Right cardiac atrium (tissue), 5 donors: Measurements from ENCODE around the gene HBG2. TPM values are rescaled to one million over a fixed set of nuclear protein-coding genes. Genes with fewer than 3 reads are reported as not detected.
"Not testable (repeated sequence)": the region's sequence is repeated elsewhere in the genome, so short reads cannot be mapped to it uniquely, and the experiment has no call there.

Experiments
- ATAC-seq, 2 donors: fragments of 200-7000 bp; cut with Tn5 transposase; one replicate each; pipeline versions ENCODE4 v1.8.0 to v1.9.1; 2020; ENCODE audit warnings: moderate library complexity in 2 of 2, mild to moderate bottlenecking in 1 of 2
- DNase-seq, 3 donors: peaks; one replicate each; pipeline ENCODE4 v3.0.0-alpha.2; 2020
- H3K27ac ChIP-seq: one replicate; pipeline ENCODE4 v1.5.1; 2013; ENCODE audit warnings: mild to moderate bottlenecking, low read length, control low read depth, moderate library complexity
- H3K27me3 ChIP-seq: one replicate; pipeline ENCODE4 v1.6.1; 2013; ENCODE audit not compliant: control insufficient read depth, insufficient read depth
- H3K4me1 ChIP-seq: one replicate; pipeline ENCODE4 v1.6.1; 2013; ENCODE audit warnings: low read length; ENCODE audit not compliant: control insufficient read depth, insufficient read depth
- H3K4me3 ChIP-seq: one replicate; pipeline ENCODE4 v1.5.1; 2013; ENCODE audit warnings: low read length, control low read depth
- H3K9me3 ChIP-seq: one replicate; pipeline ENCODE4 v1.6.1; 2013; ENCODE audit warnings: low read length; ENCODE audit not compliant: control insufficient read depth
- WGBS: extraction: QIAGEN DNeasy Blood & Tissue Kit; methylation state at CpG from one replicate; pipeline ENCODE4 v1.1.7; 2013; 5-methylcytosine and 5-hydroxymethylcytosine counted together
- intact Hi-C, 4 donors: fragments of 100-400 bp; cut with DNase I; formaldehyde crosslinking; loops; one replicate each; pipeline versions ENCODE4 v1.11.0 to v1.14.0; 2022 to 2023
- polyA plus RNA-seq: library from polyadenylated mRNA; stranded (reverse); fragments of 200-250 nt; gene quantifications from one replicate; pipeline ENCODE4 v1.2.3, GENCODE V29; 2013
- total RNA-seq, 4 donors: library from RNA; stranded (reverse); fragmentation: NEBNext Ultra II Directional; extraction: Animal tissue kit (Norgen Biotek cat#: 25700); gene quantifications; one replicate each; pipeline ENCODE4 v1.2.1, GENCODE V29; 2021
- donor health status: healthy with polysubstance abuse.
- donor health status: DM: no; HTN: yes; CAD: no.
- donor health status: DM: no; HTN: no; CAD: no.
- donor health status: DM: no; HTN: yes; CAD: no; lungs with severe emphysema.
- donor health status: DM: yes; HTN: yes; CAD: no.

HBG2 gene
- total and polyA plus RNA-seq, 5 donors = 0.27 to 1.1 (median 0.44) TPM; not detected in 2

DNA sequence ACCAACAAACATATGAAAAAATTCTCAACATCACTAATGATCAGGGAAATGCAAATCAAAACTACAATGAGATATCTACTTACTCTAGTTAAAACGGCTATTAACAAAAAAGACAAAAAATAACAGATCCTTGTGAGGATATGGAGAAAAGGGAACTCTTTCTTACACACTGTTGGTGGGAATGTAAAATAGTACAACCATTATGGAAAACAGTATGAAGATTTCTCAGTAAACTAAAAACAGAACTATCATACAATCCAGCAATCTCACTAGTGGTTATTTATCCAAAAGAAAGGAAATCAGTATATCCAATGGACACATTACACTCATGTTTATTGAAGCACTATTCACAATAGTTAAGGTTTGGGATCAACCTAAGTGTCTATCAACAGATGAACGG, 11.3 kb upstream of the HBG2 start:
- WGBS = 39% methylated on average over 2 of the region's 2 CpGs
- intact Hi-C loops = no loop called here
- no peak for ATAC-seq

DNA sequence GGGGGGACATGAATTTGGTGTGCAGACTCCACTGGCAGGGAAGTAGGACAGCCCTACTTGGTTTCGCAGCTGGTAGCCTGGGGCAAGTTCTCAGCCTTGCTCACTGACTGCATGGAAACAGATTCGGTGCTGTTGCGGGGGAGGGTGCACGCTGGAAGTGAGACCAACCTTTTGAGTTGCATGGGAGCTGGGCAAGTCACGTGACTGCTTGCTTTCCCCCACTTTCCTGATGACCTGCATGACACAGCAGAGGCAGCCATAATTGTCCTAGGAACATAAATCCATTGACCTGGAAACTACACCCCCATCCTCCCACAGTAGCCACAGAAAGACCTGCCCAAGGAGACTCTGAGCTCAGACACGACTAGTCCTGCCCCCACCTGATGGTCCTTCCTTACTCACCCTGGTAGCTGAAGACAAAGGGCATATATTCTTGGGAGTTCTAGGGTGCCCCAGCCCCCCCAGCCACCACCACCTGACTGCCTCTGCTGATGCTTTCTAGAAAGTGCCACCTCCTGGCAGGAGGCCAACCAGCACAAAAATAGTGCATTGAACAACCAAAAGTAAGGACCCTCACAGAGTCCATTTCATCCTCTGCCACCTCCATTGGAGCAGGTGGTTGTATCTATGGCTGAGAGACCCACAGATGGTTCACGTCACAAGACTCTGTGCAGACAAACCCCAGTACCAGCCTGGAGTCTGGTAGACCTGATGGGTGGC, 4.1 kb upstream of the HBG2 start:
- Histone ChIP-seq H3K27me3 (no peaks in the 10 kb centered on the region), H3K4me3 (no peak overlapping the region), H3K9me3 (no peaks in the 10 kb centered on the region), H3K4me1 (no peaks in the 10 kb centered on the region), H3K27ac (no peak overlapping the region)
- WGBS = 65% methylated on average over 7 of the region's 7 CpGs
- DNase-seq (no peak), ATAC-seq (no peak)
- intact Hi-C loops = no loop called here

More for the DNA sequence above, 11.3 kb upstream of the HBG2 start:
- Histone ChIP-seq H3K4me1 (no peaks in the 10 kb centered on the region), H3K4me3 (no peak overlapping the region), H3K9me3 (no peaks in the 10 kb centered on the region), H3K27ac (no peak overlapping the region), H3K27me3 (no peaks in the 10 kb centered on the region)
- no peak for DNase-seq

DNA sequence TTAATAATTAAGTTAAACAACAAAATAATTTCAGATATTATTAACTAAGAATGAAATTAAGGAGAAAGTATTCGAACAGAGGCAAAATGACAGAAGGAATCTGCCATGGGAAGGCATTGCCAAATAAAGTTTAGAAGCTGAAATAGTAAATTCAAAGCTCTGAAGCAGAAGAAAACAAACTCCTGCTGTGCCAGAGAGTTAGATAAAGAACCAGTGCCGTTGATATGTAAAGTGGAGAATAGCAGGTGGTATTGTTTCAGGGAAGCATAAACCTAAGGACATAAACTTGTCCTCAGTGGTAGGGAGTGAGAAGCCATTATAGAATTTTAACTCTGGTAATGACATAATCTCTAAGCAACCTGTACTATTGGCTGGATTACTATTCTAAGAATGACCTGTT, 2.7 kb upstream of the HBG2 start:
- Histone ChIP-seq H3K27me3 (no peaks in the 10 kb centered on the region), H3K4me1 (no peaks in the 10 kb centered on the region), H3K4me3 (no peak overlapping the region), H3K9me3 (no peaks in the 10 kb centered on the region), H3K27ac (no peak overlapping the region)
- intact Hi-C loops = no loop called here
- DNase-seq (no peak), ATAC-seq (no peak)
- WGBS = 25% methylated on average over 2 of the region's 2 CpGs

DNA sequence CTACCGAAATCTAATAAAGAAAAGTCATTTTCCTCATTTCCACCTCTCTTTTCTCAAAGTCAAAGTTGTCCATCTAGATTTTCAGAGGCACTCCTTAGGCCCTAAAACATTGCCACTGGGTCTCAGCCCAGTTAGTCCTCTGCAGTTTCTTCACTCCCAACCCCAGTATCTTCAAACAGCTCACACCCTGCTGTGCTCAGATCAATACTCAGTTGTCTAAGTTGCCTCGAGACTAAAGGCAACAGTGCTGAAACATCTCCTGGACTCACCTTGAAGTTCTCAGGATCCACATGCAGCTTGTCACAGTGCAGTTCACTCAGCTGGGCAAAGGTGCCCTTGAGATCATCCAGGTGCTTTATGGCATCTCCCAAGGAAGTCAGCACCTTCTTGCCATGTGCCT, 558 bp downstream of the HBG2 start:
- H3K9me3 ChIP-seq, H3K4me1 ChIP-seq, DNase-seq, ATAC-seq, H3K27me3 ChIP-seq, H3K4me3 ChIP-seq, H3K27ac ChIP-seq, intact Hi-C loops: not testable (repeated sequence)
- 73% methylated on average over 2 of the region's 2 CpGs for WGBS

DNA sequence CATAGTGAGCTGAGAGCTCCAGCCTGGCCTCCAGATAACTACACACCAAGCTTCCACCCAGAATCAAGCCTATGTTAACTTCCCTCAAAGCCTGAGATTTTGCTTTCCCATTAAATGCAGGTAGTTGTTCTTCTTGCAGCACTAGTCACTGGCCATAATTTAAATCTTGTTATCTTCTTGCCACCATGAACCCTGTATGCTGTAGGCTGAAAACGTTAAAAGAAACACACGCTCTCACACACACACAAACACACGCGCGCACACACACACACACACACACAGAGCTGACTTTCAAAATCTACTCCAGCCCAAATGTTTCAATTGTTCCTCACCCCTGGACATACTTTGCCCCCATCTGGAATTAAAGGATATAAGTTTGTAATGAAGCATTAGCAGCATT, 1.1 kb downstream of the HBG2 start:
- DNase-seq, ATAC-seq, H3K4me3 ChIP-seq, H3K4me1 ChIP-seq, intact Hi-C loops, H3K27ac ChIP-seq, H3K9me3 ChIP-seq, H3K27me3 ChIP-seq: not testable (repeated sequence)
- WGBS = 87% methylated on average over 5 of the region's 5 CpGs

DNA sequence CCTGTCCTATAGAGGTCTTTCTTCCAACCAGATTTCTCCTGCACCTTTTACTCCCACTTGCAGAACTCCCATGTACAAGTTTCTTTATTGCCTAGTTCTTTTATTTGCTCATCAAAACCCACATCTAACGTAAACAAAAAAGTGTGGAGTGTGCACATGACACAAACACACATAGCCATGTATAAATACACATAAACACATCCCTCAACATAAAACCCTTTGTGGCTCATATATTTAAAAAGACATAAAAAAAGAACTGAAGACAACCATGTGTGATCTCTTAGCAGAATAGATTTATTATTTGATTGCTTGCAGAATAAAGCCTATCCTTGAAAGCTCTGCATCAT, 1.7 kb downstream of the HBG2 start:
- Histone ChIP-seq H3K27me3 (no peaks in the 10 kb centered on the region), H3K9me3 (no peaks in the 10 kb centered on the region), H3K27ac (no peak overlapping the region), H3K4me3 (no peak overlapping the region), H3K4me1 (no peaks in the 10 kb centered on the region)
- DNase-seq = no peak
- no peak for ATAC-seq
- intact Hi-C loops = no loop called here
- WGBS = 76% methylated on average over 1 of the region's 1 CpG

DNA sequence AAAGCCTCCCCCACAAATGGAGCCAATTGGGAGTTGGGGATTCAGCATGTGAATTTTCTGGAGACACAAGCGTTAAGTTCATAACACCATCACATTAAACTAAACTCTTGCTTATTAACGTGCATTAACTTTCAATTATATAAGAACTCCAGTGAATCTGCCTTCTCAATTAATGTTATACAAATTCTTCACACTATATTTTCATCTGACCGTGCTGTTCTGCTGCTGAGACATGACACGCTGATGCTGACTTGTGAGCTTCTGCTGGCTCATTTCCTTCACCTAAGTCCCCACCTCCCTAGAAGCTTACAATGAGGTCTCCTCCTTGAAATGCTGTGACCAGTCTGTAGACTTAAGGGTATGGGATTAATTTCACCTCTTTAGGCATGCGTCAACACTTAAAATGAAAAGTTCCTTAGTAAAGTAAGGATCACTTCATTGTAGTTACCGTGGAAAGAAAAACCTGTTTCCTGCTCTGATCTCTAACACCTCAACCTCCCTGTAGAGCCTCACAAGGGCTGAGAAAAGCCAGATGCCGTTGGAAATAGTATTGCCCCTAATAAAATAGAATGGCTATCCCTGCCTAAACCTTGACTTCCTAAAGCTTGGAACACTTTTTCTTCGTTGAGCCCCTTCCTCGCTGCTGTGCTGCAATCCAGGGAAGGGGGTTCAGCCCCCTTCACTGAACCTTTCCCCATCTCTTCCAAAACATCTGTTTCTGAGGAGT, 2.2 kb downstream of the HBG2 start:
- intact Hi-C loops = no loop called here
- Histone ChIP-seq H3K27ac (no peak overlapping the region), H3K4me1 (no peaks in the 10 kb centered on the region), H3K4me3 (no peak overlapping the region), H3K9me3 (no peaks in the 10 kb centered on the region), H3K27me3 (no peaks in the 10 kb centered on the region)
- DNase-seq (no peak), ATAC-seq (no peak)
- 76% methylated on average over 9 of the region's 9 CpGs for WGBS

DNA sequence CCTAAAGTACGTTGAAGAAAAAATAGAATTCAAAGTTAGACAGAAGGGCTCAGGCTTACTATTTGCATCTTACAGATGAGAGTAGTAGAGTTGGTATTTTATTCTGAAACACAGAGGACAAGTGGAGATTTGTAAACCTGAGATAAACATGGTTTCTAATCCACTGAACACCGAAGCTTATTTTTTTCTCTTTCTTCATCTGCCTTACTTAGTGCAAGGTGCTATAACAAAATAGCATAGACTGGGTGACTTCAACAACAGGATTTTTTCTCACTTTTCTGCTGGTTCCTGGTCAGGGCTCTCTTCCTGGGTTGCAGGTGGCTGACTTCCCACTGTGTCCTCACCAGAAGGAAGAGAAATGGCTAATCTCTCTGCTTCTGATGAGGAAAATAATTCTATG, 2.8 kb downstream of the HBG2 start:
- Histone ChIP-seq H3K9me3 (no peaks in the 10 kb centered on the region), H3K27ac (no peak overlapping the region), H3K4me3 (no peak overlapping the region), H3K27me3 (no peaks in the 10 kb centered on the region), H3K4me1 (no peaks in the 10 kb centered on the region)
- intact Hi-C loops = no loop called here
- ATAC-seq (no peak), DNase-seq (no peak)
- 68% methylated on average over 2 of the region's 2 CpGs for WGBS

DNA sequence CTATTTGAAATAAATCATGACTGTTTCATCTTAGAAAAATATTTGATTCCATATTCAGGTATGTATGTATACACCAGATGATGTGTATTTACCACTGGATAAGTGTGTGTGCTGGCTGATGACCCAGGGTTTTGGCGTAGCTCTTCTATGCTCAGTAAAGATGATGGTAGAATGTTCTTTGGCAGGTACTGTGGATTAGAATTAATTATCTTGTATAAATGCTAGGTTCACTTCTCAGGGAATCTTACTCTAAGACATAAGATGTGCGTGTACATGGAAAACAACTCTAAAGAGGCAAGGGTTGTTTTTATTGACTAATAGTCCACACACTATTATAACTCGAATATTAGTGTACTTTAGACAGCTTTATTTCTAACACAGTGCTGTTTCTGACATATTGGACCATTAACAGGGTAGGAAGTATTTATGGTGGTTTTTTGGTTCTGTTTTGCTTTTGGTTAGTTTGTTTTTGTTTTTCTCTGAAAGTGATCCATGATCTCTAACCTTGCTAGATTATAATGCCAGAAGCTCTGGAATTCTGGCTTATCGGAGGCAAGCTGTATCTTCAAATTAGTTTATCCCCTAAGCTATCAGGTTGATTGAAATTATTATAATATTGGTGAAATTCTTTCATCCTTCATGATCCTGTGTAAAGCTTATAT, 3.9 kb downstream of the HBG2 start:
- H3K4me3 ChIP-seq = no peak overlapping the region
- DNase-seq (no peak), ATAC-seq (no peak)
- intact Hi-C loops = no loop called here
- no peaks in the 10 kb centered on the region for H3K4me1 ChIP-seq
- 84% methylated on average over 4 of the region's 4 CpGs for WGBS
- no peak overlapping the region for H3K27ac ChIP-seq
- no peaks in the 10 kb centered on the region for H3K27me3 ChIP-seq
- no peaks in the 10 kb centered on the region for H3K9me3 ChIP-seq

DNA sequence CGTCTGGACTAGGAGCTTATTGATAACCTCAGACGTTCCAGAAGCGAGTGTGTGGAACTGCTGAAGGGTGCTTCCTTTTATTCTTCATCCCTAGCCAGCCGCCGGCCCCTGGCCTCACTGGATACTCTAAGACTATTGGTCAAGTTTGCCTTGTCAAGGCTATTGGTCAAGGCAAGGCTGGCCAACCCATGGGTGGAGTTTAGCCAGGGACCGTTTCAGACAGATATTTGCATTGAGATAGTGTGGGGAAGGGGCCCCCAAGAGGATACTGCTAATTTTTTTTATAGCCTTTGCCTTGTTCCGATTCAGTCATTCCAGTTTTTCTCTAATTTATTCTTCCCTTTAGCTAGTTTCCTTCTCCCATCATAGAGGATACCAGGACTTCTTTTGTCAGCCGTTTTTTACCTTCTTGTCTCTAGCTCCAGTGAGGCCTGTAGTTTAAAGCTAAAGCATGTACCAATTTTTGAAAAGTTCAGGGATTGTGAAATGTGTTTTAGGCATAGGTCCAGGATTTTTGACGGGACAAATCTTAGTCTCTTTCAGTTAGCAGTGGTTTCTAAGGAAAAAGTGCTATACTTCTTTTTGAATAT, 4.7 kb downstream of the HBG2 start, which contains the start of gene HBG1:
HBG1 (minus strand) TSS at position 51 of the 590 bp plus-strand sequence. CDS start 53 bp downstream, outside the sequence.
- DNase-seq, H3K4me3 ChIP-seq, H3K27me3 ChIP-seq, intact Hi-C loops, H3K9me3 ChIP-seq, H3K4me1 ChIP-seq, H3K27ac ChIP-seq, ATAC-seq: not testable (repeated sequence)
- WGBS = 56% methylated on average over 3 of the region's 9 CpGs

DNA sequence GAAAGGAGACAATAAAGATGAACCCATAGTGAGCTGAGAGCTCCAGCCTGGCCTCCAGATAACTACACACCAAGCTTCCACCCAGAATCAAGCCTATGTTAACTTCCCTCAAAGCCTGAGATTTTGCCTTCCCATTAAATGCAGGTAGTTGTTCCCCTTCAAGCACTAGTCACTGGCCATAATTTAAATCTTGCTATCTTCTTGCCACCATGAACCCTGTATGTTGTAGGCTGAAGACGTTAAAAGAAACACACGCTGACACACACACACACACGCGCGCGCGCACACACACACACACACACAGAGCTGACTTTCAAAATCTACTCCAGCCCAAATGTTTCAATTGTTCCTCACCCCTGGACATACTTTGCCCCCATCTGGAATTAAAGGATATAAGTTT, 6.1 kb downstream of the HBG2 start:
- intact Hi-C loops = not testable (repeated sequence)

More for the DNA sequence above, 6.1 kb downstream of the HBG2 start:
- H3K9me3 ChIP-seq, H3K4me1 ChIP-seq, H3K4me3 ChIP-seq, H3K27ac ChIP-seq, H3K27me3 ChIP-seq, ATAC-seq, DNase-seq: not testable (repeated sequence)
- WGBS = 24% methylated on average over 7 of the region's 7 CpGs
